Measurements from ENCODE around the gene EDN3.

EDN3 gene, protein sequence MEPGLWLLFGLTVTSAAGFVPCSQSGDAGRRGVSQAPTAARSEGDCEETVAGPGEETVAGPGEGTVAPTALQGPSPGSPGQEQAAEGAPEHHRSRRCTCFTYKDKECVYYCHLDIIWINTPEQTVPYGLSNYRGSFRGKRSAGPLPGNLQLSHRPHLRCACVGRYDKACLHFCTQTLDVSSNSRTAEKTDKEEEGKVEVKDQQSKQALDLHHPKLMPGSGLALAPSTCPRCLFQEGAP

DNA sequence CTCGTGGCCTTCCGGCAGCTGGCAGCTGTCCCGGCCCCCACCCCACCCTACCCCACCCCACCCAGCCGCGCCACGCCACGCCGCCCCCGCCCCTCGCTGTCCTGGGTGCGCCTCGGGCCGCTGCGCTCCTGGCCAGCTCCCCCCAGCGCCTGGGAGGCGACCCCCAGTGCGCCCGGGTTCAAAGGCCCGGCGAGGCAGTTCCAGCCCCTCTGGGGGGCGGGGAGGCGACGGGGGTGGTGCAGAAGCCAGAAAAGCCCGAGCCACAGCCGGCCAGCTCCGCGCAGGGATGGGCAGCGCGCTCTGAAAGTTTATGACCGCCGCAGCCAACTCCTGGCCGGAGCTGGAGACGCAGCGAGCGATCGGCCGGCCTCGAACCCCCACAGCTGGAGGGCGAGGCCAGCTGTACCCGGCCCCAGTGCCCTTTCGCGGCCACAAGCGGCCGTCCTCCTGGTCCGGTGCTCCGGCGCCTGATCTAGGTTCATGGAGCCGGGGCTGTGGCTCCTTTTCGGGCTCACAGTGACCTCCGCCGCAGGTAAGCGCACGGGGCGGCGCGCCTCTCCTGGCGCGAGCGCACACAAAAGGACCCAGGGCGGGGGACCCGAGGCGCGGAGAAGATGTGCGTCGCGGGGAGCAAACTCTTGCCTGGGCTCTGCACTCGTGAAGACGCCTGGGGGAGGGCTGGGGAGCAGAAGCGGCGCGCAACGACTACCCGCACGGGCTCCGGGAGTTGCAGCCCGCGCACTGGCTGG is at the start of gene EDN3:
Gene EDN3 (plus strand): TSS at position 279 of the 749 bp plus-strand sequence. CDS start 202 bp downstream, at position 481.
- DNase-seq: no peak

DNA sequence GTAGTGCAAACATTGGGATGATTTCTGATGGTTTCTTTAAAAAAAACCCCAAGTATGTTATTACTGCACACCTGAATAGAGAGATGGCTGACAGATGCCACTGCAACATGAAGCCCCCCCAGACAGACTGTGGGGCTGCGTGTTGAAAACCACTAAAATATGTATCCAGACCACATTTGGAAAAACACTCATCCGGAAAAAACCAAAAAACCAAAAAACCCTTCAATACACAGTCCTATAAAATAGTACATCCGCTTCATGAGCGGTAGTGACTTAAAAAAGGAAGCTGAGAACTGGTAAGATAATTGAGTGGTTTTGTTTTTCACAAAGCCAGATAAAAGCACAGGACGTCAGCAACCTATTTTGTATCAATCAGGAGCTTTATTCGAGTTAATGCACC is 47.1 kb upstream of the EDN3 start:
- DNase-seq: no peak

DNA sequence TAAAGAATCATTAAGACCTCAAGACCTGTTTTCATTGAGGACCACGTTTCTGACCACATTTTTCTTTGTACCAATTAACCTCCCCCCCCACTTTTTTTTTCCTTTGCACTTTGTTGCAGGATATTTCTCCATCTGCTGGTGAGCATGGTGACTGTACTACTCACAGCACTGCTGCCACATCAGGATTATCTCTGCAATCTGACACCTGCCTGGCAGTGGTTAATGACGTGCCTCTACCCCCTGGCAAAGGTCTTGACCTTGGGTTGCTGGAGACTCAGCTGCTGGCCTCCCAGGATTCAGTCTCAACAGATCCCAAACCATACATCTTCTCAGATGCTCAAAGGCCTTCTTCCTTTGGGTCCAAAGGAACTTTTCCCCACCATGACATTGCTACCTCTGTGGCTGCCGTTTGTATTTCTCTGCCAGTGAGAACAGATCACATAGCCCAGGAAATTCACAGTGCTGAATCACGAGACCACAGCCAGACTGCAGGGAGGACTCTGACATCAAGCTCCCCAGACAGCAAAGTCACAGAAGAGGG is 46.6 kb upstream of the EDN3 start:
- no peak for DNase-seq

DNA sequence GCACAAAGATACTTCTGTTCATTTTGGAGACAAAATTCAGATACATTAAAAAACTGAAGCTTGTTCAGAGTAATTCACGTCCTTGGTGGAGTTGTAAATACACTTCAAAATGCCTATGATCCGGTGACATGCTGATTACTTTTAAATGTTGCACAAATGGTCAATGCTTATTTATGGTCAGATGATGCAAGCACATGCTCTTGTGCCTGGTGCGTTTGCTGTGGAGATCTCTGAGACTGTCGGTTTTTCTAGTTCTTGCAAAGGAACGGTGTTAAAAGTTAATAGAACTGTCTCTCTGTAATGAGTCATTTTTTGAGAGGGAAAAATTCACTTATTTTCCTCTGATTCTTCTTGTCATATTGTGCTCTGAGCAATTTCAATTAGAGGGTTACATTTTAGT is 45.2 kb upstream of the EDN3 start:
- no peak for DNase-seq

DNA sequence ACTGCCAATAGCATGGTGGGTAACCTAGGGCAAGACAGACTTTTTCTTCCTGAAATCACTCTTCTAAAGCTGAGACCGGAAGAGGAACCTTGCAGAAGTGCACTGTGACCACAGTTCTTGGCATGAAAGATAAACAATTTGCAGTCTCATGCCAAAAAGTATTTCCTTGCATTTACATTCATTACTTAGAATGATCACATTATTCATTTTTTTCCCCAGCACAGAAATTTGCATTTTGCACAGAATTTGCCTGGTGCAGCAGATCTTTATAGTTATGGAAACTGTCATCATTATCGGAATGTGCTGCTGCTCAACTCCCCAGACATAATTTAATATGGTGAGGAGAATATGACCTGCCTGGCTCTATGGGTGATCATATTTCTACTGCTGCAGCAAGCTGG is 42.2 kb upstream of the EDN3 start:
- no peak for DNase-seq

DNA sequence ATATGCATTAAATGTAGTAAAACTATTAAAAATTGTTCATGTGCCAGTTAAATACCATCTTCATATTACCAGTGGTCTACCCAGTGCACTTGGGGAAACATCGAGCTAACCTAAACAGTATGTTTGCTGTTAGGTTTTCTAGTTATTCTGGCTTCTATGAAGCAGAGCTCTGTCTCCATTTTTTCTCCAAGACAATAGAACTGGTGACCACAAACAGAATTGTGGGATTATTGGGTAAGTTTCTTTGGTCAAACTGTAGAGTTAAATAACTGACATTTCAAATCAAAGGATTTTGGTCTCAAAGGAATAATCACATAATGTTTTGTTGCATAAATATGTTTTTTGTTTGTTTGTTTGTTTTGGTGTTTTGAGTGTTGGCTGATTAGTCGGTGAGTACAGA is 40.5 kb upstream of the EDN3 start:
- DNase-seq: no peak

DNA sequence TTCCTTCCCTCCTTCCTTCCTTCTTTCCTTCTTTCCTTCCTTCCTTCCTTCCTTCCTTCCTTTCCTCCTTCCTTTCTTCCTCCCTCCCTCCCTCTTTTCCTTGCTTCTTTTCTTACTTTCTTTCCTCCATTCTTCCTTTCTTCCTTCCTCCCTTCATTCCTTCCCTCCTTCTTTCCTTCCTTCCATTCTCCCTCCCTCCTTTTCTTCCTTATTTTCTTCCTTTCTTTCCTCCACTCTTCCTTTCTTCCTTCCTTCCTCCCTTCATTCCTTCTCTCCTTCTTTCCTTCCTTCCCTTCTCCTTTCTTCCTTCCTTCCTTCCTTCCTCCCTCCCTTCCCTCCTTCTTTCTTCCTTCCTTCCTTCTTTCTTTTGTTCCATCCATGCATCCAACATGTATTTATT is 35.1 kb upstream of the EDN3 start:
- DNase-seq: no peak

DNA sequence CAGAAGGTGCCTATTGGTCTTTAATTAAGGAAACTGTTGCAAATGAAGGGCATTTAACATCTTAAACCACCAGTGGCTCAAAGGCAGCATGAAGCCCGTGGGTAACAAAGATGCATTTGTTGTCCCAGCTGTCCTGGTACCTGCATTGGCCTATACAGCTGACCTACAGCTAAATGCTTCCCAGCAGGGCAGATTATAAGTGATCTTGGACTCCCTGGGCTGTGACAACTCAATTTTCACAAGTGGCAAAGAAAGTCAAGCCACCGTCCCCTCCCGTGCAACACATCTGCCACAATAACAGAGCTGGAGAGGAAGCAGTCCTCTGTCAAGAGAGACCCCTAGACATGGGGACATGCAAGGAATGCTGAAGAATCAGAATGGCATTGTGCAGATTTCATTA is 31.5 kb upstream of the EDN3 start:
- no peak for DNase-seq

DNA sequence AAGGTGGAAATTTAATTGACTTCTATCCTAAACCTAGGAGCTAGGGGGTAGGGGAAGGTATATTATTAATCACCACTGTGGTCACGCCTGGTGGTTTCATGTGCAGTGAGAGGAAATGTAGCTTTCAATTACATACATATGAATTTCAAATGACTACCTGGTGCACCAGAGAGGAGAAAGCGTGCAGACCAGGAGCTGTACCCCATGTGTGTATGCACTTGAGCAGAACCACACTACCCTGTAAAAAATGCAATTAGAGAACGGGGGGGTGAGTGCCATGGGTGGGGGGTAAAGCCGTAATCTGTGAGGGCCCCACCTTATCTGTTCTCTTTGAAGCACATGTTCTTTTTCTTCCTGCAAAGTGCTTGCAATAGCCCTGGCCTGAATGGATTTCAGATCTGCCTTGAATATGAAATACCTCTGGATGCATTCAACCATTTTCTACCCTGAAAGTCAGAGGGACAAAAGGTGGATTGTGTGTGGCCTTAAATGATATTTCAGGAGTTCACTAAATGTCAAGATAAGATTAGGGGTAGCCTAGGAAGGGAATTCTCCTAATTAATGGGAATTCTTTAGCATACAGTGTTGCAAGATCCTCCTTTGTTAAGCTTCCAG is 30.9 kb upstream of the EDN3 start:
- DNase-seq: no peak

DNA sequence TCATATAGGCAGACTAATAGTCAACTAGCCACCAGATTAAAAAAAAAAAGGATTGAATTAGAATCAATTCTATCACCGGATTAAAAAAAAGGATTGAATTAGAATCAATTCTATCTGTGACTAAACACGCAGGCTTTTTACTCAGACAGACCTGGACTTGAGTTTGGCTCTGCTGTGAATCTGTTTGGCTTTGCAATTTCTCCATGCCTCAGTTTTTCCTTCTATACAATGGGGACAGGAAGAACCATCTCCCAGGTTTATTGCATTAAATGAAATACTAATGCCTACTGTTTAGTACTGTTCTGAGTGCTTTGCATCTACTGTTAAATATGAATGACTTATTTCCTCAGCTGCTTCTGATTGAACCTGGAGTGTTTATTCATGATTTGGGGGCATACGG is 30.0 kb upstream of the EDN3 start:
- DNase-seq: no peak

DNA sequence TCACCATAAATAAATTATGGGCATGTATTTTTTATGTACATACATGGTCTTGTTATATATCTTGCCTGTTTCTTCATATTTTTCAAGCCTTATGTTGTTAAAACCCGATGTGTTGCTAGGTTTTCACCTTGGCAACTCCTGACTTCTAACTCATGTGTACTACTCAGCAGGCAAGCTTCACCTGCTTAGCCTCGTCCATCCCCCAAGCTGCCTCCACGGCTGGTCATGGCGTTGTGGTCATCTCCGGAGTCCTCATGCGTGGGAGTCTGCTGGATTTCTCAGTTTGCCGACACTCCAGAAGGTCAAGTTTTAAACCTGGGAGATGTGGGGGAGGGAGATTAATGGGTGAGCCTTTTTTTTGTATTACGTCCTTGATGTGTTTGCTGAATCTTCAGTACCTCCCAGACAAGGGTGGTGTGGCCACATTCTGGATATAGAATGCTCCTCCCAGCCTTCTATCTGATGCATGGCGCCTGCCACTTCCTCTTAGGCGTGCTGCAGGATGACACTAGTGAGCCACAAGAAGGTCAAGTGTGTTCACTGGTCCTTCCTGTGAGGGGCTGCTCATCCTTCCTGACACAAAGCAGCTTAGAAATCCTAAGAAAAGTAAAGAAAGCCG is 26.6 kb upstream of the EDN3 start:
- no peak for DNase-seq

DNA sequence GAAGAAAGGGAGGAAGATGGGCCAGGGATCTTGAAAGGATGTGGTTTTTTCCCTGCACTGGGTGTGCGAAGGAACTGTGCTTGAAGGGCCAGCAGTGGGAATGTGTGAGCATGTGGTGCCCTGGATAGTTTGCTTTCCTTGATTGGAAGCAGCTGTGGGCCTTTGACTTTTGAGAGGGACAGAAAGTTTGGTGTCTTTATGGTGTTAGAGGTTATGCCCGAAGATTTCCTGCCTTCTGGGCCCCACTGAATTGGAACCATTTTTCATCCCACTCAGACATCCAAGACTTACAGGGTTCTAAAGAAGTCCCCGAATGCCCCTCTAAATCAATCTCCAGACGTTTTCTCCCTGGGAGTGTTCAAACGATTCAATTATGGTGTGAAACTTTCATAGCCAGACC is 23.5 kb upstream of the EDN3 start:
- no peak for DNase-seq

DNA sequence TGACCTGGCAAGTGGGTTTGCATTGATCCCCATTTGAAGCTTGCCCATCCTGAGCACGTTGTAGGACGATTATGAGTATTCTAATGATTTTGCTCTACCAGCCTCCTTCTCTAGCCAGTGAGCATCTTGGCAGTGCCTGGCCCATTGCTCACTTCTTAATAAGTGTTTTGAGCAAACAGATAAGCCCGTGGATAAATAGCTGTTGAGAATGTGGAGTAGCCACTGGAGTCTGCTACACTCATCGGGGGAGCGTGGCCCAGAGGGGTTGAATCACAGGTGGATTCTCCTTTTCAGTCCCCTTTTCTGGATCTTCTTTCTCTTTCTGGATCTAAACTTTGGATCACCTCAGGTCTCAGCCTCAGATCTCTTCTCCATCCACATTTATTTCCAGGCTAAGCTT is 15.9 kb upstream of the EDN3 start:
- no peak for DNase-seq

DNA sequence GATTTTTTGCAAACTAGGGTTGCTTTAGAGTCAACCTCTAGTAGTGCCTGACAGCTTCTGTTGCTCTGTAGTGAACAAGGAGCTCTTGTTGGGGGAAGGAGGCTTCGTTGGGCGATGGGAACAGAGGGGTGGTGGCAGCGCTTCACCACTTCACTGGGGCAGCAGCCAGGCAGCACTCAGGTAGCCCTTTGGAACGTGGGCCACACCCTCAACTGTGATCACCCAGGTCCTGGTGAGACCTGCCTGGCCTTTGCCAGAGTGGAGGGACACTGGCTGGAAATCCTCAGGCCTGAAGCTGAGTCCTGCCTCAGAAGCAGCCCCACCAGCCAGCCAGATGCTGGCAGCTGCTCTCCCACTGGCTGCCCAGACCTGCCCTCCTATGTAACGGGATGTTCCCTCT is 10.4 kb upstream of the EDN3 start:
- no peak for DNase-seq

DNA sequence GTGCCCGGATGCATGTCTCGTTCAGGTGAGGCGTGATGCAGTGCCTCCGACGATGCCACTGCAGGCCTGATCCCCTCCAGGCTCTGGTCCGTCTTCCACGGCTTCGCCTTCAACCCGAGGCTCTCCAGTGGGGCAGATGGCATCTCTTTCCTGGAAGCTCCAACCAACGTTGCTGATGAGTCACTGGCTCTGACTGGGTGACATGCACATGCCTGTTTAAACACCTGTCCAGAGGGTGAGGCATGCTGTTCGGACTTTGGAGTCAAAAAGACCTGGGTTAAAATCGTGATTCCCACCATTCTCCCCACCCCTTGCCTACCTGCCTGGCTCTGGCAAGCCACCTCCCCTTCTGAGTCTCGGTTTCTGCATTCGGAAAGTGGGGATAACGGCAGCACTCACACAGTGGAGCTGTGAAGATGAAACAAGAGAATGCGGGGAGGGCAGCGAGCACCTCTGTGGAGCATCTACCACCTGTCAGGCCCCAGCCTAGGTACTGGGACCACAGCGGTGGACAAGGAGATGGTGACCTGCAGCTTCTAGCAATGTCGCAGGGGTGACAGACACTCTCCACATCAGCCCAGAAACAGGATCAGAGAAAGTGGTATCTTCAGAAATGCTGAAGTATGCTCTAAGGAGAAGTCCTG is 8.5 kb upstream of the EDN3 start:
- DNase-seq: no peak

DNA sequence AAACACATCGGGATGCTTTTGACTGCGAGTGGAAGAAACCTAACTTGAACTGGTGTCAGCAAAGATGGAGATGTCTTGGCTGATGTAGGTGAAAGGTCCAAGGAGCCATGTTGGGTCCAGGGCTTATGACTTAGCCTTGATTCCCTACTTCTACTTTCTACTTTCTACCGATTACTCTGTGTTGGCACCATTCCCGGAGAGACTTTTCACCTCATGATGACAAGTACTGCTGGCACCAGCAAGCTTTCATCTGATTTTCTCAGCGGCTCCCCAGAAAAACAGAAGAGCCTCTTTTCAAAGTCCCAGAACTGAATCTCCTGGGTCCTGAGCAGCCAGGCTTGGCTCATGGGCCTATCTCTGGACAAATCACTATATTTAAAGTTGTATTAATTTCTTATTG is 4.9 kb upstream of the EDN3 start:
- DNase-seq: no peak

DNA sequence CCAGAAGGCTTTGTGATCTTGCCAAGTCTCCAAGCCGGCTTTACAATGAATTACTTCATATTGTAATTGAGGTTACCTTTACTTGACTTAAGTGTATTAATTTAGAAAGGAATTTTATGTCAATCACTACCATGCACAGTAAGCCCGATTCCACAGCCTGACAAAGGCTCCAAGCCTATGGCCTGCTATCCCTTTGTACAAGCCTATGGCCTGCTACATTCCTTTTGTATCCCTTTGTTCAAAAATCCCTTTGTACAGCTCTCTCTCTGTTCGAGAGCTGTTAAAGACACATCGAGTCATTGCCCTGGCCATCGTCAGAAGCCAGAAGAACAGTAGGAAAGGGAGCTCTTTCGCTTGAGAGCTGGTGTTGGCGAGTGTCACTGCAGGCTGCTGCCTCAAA is 2.7 kb upstream of the EDN3 start:
- no peak for DNase-seq

DNA sequence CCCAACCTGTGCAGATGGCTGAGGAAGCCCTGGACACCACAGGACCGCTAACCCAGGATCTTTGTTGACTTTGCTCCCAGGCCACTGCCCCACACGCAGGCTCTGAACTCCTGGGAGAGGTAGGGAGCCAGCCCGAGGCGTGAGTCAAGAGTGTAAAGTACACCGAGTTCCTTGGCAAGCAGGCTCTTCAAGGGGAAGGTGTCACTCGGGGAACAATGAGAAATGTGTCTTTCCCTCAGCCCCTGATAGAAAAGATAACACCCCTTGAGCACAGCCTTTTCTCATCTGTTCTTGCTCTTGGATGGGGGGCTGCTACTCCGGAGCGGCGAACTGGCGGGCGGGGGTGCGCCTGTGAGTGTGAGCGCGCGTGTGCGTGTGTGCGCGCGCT is 472 bp upstream of the EDN3 start:
- DNase-seq: no peak

DNA sequence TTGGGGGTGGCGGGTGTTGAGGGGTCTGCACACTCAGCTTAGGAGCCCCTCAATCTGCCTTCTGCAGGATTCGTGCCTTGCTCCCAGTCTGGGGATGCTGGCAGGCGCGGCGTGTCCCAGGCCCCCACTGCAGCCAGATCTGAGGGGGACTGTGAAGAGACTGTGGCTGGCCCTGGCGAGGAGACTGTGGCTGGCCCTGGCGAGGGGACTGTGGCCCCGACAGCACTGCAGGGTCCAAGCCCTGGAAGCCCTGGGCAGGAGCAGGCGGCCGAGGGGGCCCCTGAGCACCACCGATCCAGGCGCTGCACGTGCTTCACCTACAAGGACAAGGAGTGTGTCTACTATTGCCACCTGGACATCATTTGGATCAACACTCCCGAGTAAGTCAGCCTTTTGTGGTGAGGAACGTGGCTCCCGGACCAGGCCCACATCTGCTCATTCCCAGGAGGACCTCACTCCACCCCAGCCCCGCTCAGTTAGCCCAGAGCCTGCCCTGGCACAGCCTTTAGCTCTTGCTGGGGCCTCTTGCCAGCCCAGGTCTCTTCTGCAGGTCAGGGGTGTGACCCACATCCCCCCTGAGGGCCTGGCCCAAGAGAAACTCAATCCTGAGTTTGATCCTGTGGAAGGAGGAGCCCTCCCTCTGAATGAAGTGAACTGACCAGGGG is 1.1 kb downstream of the EDN3 start:
- no peak for DNase-seq

DNA sequence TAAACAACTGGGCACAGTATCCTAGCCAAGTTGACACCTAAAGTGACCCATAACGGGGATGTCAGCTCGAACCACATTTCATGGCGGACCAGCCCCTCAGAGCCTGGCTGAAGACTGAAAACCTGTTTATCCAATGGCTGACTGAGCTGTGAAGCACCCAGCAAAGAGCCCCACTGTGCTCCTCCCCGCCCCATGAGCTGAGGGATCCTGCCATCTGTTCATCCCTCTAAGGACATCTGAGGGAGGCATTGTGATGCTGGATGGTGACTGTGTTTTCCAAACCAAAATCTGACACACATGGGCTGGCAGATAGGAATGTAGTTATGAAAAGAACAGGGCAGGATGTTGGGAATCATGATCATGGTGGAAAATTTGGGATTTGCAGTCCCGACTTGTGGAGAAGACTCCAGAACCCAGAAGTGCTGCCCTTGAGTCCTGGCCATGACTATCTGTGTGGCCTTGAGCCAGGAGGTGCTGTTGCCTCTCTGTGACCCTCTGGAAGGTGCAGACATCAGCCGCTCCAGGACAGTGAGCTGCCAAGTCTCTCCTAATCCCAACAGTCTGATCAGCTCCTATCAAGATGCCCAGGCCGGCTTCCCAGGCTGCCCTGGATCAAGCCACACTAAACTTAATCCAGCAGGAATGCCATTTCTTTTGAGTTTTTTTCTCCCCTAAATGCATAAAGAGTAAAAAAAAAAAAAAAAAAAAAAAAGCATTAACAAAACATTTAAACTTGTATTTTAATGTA is 5.7 kb downstream of the EDN3 start:
- no peak for DNase-seq

DNA sequence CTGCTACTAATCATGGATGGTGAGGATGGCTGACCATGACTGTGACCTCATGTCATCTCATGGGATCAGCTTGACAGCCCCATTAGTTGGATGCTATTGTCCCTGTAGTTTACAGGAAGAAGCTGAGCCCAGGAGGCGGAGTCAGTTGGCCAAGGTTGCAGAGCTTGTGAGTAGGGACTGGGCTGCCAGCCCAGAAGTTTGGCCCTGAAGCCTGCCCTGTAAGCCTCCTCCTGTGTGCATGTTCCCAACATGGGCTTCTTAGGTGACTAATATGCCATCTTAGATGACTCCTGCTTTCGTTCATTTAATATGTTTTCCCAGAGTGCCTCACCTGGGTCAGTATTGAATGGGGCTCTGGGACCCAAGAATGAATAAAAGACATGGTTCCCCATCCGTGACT is 6.9 kb downstream of the EDN3 start:
- DNase-seq: no peak
